HG03342 (cell line): ENCODE data around the gene PCBD2.
"Not testable (repeated sequence)": the region's sequence is repeated elsewhere in the genome, so short reads cannot be mapped to it uniquely, and the experiment has no call there.

Experiments used
- ATAC-seq: cut with Tn5 transposase; IDR thresholded peaks from one replicate; pipeline ENCODE4 v1.9.1; 2021; ENCODE audit warnings: mild to moderate bottlenecking, moderate library complexity; ENCODE audit not compliant: unreplicated experiment

The PCBD2 gene

DNA sequence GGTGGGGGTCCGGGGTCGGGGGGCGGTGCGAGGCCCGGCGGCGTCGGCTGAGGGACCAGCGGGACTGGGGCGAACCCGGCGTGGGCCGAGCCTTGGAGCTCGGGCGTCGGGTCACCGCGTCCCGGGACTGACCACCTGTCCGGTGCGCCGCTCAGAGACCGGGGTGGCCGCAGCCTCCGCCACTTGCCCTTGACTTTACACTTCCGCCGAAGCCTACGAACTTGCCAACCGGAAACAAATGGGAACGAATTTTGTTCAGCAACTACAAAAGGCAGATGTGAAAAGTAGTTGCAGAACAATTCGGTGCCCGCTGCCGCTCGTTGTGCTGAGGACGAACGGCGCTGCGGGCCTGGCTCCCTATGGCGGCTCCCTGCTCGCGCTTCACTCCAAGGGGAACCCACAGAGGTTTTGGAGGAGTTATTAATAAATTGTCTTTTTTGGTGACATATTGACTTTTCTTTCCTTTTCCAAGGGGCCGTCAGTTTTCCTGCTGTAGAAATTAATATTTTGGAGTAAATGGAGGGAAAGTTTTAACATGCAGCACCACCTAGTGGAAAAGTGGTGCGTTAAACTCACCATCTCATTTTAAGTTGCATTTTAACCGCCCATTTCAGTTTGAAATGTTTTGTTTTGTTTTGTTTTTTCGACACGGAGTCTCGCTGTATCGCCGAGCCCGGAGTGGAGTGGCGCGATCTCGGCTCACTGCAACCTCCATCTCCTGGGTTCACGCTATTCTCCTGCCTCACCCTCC is 490 bp downstream of the PCBD2 start:
- ATAC-seq = peak; percentile 20

- ATAC-seq = no peak
These were observed 1.9 kb downstream of the PCBD2 start for GRCh38 chr5:134906811-134907210.

DNA sequence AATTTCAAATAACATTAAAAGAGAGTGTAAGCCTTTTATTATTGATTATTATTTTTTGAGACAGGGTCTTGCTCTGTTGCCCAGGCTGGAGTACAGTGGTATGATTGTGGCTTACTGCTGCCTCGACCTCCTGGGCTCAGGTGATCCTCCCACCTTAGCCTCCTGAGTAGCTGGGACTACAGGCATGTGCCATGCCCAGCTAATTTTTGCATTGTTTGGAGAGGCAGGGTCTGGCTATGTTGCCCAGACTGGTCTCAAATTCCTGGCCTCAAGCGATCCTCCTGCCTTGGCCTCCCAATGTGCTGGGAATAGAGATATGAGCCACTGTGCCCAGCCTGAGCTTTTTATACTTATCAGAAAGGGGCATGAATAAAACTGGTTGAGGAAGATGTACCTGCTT is 5.8 kb downstream of the PCBD2 start:
- ATAC-seq = not testable (repeated sequence)

- no peak for ATAC-seq
These were observed 6.6 kb downstream of the PCBD2 start for GRCh38 chr5:134911285-134912206.

- no peak for ATAC-seq
These were observed 8.3 kb downstream of the PCBD2 start for GRCh38 chr5:134913254-134913653.

DNA sequence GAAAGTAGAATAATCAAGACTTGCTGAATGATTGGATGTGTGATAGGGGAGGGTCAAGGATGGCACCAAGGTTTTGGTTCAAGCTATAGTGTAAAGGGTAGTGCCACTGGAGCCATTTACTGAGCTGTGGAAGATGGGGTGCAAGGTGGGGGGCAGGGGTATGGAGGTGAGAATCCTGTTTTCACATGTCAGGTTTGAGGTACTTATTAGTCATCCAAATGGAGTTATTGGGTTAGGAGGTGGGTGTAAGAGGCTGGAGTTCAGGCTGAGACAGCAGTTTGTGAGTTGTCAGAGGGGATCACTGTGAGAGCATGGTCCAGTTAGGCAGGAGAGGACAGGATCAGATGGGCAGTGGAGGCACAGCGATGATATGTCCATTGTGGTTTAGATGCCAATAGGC is 8.9 kb downstream of the PCBD2 start:
- no peak for ATAC-seq

- no peak for ATAC-seq
These were observed 12.3 kb downstream of the PCBD2 start for GRCh38 chr5:134917070-134917815.

DNA sequence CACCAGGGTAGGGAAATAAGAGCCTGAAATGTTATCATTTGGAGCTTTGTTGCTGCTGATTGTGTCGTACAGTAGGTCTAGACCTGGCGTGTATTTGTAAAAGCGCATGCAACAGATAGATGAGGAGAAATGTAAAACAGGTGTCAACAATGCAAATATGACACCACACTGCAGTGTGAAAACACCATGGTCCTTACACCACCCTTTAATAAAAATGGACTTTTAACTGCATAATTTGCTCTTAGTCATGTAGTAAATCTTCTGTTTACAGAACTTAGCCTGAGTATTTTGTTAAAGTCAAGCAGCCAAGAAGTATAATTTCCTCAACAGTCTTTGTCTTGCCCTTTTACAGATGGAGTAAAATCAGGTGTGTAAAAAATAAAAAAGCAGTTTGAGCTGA is 13.9 kb downstream of the PCBD2 start:
- ATAC-seq = no peak

- no peak for ATAC-seq
These were observed 16.1 kb downstream of the PCBD2 start for GRCh38 chr5:134920848-134921575.

DNA sequence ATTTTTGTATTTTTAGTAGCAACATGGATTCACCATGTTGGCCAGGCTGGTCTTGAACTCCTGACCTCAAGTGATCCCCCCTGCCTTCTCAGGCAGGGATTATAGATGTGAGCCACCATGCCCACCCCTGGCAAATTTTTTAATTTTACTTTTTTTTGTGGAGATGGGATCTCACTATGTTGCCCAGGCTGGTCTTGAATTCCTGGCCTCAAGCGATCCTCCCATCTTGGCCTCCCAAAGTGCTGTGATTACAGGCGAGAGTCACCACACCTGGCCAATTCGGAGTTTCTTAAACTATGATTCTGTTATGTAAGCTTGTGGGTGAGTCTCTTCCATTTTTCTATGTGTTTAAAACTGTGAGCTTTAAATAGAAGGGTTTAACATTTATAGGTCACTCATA is 27.6 kb downstream of the PCBD2 start:
- ATAC-seq = no peak

- no peak for ATAC-seq
These were observed 29.3 kb downstream of the PCBD2 start for GRCh38 chr5:134934202-134934601.

GRCh38 chr5:134935711-134936602 is 31.0 kb downstream of the PCBD2 start:
- ATAC-seq = no peak

GRCh38 chr5:134937526-134937925 is 32.6 kb downstream of the PCBD2 start:
- no peak for ATAC-seq

GRCh38 chr5:134938030-134938429 is 33.1 kb downstream of the PCBD2 start:
- ATAC-seq = no peak

DNA sequence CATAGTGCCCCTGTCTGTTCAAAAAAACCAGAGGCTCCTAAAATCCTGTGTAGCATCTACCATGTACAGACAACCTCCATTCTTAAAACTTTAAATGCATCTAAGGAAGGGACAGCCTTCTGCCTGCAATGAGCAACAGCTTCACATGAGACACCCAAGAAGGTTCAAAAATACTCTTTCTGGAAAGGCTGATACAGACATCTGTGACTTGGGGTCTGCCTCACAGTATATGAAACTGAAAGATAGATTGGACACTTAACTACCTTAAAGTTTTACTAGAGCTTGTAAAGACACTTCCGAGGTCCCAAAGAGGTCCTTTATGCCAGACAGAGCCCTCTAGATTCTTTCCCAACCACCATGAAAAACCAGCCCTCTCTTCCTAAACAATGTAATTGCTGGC is 34.6 kb downstream of the PCBD2 start:
- no peak for ATAC-seq

- no peak for ATAC-seq
These were observed 38.6 kb downstream of the PCBD2 start for GRCh38 chr5:134943547-134943946.

DNA sequence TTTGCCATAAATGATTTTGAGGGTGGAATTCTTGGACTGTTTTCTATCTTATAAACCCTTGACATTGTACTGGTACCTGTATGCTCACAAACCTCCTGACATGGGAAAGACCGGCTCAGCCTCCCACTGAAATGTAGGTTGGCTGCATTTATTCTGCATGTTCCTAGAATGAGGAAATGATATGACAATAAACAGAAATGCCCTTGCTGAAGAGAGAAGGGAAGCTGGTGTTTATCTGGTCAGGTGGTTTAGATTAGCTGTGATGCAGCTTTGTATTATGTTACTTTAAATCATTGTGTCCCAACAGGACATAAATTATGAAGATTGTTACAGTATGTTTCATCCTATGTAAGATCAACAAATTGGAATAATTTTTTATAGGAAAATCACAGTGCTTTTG is 39.7 kb downstream of the PCBD2 start:
- ATAC-seq = no peak

- ATAC-seq = no peak
These were observed 40.1 kb downstream of the PCBD2 start for GRCh38 chr5:134945041-134945440.

DNA sequence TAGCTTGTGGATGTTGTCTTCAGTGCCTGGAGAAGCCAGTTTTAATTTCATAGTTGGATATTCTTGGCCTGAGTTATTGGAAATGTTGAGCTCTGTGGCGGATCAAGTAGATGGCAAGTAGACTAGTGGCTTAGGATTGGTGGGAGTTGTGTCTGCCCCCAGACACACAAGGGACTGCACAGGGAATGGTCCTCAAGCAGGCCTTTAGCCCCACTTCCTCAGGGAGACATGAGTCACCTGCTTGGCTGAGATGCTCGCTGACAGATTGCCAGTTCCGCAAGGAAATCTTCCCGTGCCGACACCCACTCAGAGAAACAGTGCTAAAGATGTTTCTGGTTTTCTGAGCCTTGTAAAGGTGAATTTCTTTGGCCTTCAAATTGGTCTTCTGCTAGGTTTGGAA is 44.0 kb downstream of the PCBD2 start:
- no peak for ATAC-seq

DNA sequence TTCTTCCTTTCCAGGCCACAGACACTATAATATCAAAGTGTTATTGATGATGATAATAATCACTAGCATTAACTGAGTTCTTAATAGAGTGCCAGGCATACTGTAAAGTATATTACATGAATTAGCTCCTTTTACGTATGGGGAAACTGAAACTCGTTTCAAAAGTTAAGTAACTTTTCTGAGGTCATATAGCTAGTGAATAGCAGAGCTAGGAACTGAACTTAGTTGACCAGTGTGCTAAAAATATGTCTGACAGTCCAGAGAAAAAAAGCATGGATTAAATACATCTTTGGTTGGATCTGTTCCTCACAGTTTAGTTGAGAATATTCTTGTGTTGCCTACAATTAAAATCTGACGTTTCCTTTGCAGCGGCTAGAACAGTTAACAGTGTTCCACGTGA is 44.4 kb downstream of the PCBD2 start:
- ATAC-seq = no peak
